Panc1 (cell line): ENCODE results near the gene LSM14A. TPM values are rescaled to one million over a fixed set of nuclear protein-coding genes. Genes with fewer than 3 reads are reported as not detected.

ENCODE experiments used
- ATAC-seq: fragments of 200-7000 bp; cut with Tn5 transposase; 2 replicates; pipeline ENCODE4 v1.9.1; 2020; ENCODE audit warnings: mild to moderate bottlenecking, moderate library complexity
- BruUV-seq: library from RNA; stranded (reverse); fragments of 400-500 nt; replicated peaks from 2 replicates; lab custom pipeline; 2021; lab: Mats Ljungman, UMichigan
- CTCF ChIA-PET: fragments of 300-600 bp; sonication (Branson Sonifier 250); formaldehyde crosslinking; loops from one replicate; lab custom pipeline; 2022; ENCODE audit warnings: antibody characterized with exemption; lab: Charles Lee
- POLR2A ChIA-PET: fragments of 300-600 bp; sonication (Branson Sonifier 250); formaldehyde crosslinking; loops from one replicate; lab custom pipeline; 2022; ENCODE audit warnings: antibody characterized with exemption; lab: Charles Lee
- DNase-seq: peaks from one replicate; pipeline ENCODE4 v3.0.0-alpha.2; 2010; ENCODE audit warnings: low read depth, low spot score
- H3K27ac ChIP-seq: 2 replicates; pipeline ENCODE4 v1.5.1; 2011; ENCODE audit warnings: mild to moderate bottlenecking, low read length, inconsistent platforms
- H3K27me3 ChIP-seq: fragments of 200-500 bp; sonication (Bioruptor generic); 2 replicates; pipeline ENCODE4 v1.6.0; 2014; ENCODE audit warnings: low read length, inconsistent platforms; ENCODE audit not compliant: control insufficient read depth, insufficient read depth
- H3K36me3 ChIP-seq: fragments of 200-500 bp; sonication (Bioruptor generic); 2 replicates; pipeline ENCODE4 v1.5.1; 2014; ENCODE audit warnings: inconsistent platforms, mild to moderate bottlenecking, low read length, moderate library complexity; ENCODE audit not compliant: control insufficient read depth, insufficient read depth
- H3K4me1 ChIP-seq: 2 replicates; pipeline ENCODE4 v1.5.1; 2011; ENCODE audit warnings: inconsistent platforms, mild to moderate bottlenecking, low read length, moderate library complexity; ENCODE audit not compliant: control insufficient read depth, insufficient read depth
- H3K4me3 ChIP-seq, 2 experiments: 2 replicates each; pipeline ENCODE4 v1.5.1; 2011 to 2012; ENCODE audit warnings: low read depth in 2 of 2, low read length in 2 of 2, mild to moderate bottlenecking in 2 of 2, inconsistent platforms in 1 of 2, moderate library complexity in 1 of 2
- H3K9me3 ChIP-seq: fragments of 200-500 bp; sonication (Bioruptor generic); 2 replicates; pipeline ENCODE4 v1.5.1; 2014; ENCODE audit warnings: low read depth, mild to moderate bottlenecking, inconsistent platforms, low read length, moderate library complexity; ENCODE audit not compliant: control insufficient read depth, insufficient read depth
- POLR2AphosphoS5 ChIP-seq: IDR thresholded peaks from 2 replicates; pipeline ENCODE4 v1.6.1; 2012; ENCODE audit warnings: mild to moderate bottlenecking, low read depth, low read length, moderate library complexity
- SIN3A ChIP-seq: IDR thresholded peaks from 2 replicates; pipeline ENCODE4 v1.6.1; 2012; ENCODE audit warnings: low read depth, mild to moderate bottlenecking, low read length, moderate library complexity, borderline replicate concordance; ENCODE audit not compliant: insufficient read depth
- TCF7L2 ChIP-seq: IDR thresholded peaks from 2 replicates; pipeline ENCODE4 v1.6.1; 2011; ENCODE audit warnings: mild to moderate bottlenecking, low read depth, low read length, inconsistent platforms
- in situ Hi-C: cut with HindIII; loops from 2 replicates; pipeline ENCODE4 v1.10.0; 2016; ENCODE audit warnings: low sequenced_read_pairs, low pct_unique_long_range_greater_than_20kb
- intact Hi-C: fragments of 100-400 bp; cut with micrococcal nuclease; formaldehyde crosslinking; loops from one replicate; pipeline ENCODE4 v1.10.0; 2022; ENCODE audit not compliant: unreplicated experiment
- total RNA-seq: library from RNA; stranded (reverse); gene quantifications from one replicate; pipeline ENCODE4 v1.2.1, GENCODE V29; 2021; ENCODE audit not compliant: unreplicated experiment
- TF ChIP-seq, protein P1 (sequence below), 2 experiments: IDR thresholded peaks; 2 replicates each; pipeline ENCODE4 v1.6.1; 2011 to 2012; ENCODE audit warnings: low read depth in 2 of 2, control low read depth in 1 of 2, low read length in 1 of 2, mild to moderate bottlenecking in 1 of 2, moderate library complexity in 1 of 2; ENCODE audit not compliant: insufficient read depth in 1 of 2
- TF ChIP-seq, protein P2 (sequence below): fragments of 450-650 bp; IDR thresholded peaks from 2 replicates; pipeline ENCODE4 v1.5.1; 2017; ENCODE audit warnings: mild to moderate bottlenecking

Gene LSM14A
- total RNA-seq, 1 experiment from 2014 or later, result 152 TPM

DNA sequence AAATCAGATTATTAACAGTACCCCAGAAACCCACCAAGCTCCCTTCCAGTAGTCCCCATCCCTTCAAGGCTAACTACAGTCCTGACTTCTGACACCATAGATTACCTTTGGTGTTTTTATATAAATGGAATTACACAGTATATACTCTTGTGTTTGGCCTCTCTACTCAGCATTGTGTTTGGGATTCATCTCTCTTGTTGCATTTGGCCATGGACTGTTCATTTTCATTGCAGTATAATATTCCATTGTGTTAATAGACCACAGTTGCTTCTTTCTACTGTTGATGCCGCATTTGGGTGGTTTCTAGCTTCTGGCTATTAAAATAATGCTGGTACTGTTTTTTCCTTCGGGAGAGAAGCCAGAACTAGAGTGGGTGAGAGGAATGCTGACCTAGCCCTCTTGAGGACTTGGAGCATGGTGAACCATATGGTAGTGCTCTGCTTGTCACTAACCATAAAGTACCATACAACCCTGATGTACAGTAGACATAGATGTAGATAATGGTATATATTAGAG lies 63.2 kb downstream of the LSM14A start:
- CTCF ChIA-PET, result no interaction called here
- ATAC-seq (no peak), DNase-seq (no peak)
- no peak overlapping the region for H3K27ac ChIP-seq
- no peaks in the 10 kb centered on the region for H3K27me3 ChIP-seq
- no peaks in the 10 kb centered on the region for H3K36me3 ChIP-seq
- peaks cover 15% of the 10 kb centered on the region for H3K4me1 ChIP-seq
- no TSS peak for BruUV-seq
- POLR2A ChIA-PET, result no interaction called here
- TF ChIP-seq, protein P1, sequence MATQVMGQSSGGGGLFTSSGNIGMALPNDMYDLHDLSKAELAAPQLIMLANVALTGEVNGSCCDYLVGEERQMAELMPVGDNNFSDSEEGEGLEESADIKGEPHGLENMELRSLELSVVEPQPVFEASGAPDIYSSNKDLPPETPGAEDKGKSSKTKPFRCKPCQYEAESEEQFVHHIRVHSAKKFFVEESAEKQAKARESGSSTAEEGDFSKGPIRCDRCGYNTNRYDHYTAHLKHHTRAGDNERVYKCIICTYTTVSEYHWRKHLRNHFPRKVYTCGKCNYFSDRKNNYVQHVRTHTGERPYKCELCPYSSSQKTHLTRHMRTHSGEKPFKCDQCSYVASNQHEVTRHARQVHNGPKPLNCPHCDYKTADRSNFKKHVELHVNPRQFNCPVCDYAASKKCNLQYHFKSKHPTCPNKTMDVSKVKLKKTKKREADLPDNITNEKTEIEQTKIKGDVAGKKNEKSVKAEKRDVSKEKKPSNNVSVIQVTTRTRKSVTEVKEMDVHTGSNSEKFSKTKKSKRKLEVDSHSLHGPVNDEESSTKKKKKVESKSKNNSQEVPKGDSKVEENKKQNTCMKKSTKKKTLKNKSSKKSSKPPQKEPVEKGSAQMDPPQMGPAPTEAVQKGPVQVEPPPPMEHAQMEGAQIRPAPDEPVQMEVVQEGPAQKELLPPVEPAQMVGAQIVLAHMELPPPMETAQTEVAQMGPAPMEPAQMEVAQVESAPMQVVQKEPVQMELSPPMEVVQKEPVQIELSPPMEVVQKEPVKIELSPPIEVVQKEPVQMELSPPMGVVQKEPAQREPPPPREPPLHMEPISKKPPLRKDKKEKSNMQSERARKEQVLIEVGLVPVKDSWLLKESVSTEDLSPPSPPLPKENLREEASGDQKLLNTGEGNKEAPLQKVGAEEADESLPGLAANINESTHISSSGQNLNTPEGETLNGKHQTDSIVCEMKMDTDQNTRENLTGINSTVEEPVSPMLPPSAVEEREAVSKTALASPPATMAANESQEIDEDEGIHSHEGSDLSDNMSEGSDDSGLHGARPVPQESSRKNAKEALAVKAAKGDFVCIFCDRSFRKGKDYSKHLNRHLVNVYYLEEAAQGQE (IDR thresholded peaks at IDR 0.05; ENCODE audit: insufficient read depth in 1 of 2, low read depth in 2 of 2, low read length in 1 of 2), result no peak
- TF ChIP-seq, protein P2, sequence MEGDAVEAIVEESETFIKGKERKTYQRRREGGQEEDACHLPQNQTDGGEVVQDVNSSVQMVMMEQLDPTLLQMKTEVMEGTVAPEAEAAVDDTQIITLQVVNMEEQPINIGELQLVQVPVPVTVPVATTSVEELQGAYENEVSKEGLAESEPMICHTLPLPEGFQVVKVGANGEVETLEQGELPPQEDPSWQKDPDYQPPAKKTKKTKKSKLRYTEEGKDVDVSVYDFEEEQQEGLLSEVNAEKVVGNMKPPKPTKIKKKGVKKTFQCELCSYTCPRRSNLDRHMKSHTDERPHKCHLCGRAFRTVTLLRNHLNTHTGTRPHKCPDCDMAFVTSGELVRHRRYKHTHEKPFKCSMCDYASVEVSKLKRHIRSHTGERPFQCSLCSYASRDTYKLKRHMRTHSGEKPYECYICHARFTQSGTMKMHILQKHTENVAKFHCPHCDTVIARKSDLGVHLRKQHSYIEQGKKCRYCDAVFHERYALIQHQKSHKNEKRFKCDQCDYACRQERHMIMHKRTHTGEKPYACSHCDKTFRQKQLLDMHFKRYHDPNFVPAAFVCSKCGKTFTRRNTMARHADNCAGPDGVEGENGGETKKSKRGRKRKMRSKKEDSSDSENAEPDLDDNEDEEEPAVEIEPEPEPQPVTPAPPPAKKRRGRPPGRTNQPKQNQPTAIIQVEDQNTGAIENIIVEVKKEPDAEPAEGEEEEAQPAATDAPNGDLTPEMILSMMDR, result no peak
- TF ChIP-seq TCF7L2 (no peak), POLR2AphosphoS5 (no peak), SIN3A (no peak)
- intact Hi-C loops (no loop called here), in situ Hi-C loops (no loop called here)
- no peak overlapping the region for H3K4me3 ChIP-seq
- H3K9me3 ChIP-seq, result no peaks in the 10 kb centered on the region

DNA sequence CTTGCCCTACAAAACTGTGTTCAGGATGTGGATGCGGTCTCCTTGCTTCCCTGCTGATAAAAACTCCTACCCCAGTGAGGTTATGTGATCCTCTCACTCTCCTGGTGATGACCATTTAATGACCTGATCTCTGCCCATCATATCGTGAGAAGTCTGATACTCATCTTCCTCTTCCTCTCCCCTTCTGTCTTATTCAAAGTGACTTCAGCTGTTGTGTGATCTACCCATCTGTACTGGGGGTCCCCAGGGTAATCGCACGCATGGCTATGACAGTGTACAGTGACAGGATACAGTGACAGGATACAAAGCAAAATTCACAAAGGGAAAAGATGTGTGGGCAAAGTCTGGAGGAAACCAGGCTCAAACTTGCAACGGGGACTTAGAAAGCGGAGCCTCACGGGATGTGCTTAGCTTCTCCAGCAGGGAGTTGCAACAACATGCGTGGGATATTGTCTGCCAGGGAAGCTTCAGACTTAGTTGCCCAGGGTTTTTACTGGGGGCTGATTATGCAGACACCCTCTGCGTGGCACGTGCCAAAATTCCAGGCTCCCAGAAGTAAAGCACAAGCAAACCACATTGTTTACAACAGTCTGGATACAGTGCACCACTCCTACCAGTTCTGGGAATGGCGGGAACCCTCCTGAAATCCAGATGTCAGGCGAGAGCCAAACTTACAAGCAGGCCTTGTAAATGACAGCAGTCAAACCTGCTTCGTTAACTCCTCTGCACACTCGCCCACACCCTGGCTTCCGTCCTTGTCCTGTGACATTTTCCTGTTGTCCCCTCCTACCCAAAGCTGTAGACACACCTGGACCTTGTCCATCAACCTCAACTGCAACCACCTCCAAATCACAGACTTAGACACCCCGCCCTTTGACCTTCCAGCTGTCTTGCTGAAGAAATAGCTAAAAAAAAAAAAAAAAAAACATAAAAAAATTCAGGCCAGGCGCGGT lies 64.0 kb downstream of the LSM14A start:
- TF ChIP-seq POLR2AphosphoS5 (no peak; the same call in 1 of the 2 replicates), SIN3A (no peak)
- TF ChIP-seq, protein P2, result no peak
- TF ChIP-seq, protein P1 (IDR thresholded peaks at IDR 0.05; ENCODE audit: insufficient read depth in 1 of 2, low read depth in 2 of 2, low read length in 1 of 2), result no peak
- Histone ChIP-seq H3K27ac (no peak overlapping the region), H3K4me3 (no peak overlapping the region), H3K36me3 (no peaks in the 10 kb centered on the region), H3K27me3 (no peaks in the 10 kb centered on the region), H3K9me3 (no peaks in the 10 kb centered on the region), H3K4me1 (peaks cover 15% of the 10 kb centered on the region)
- ChIA-PET POLR2A (interaction anchor here (0.6 kb wide), 2 partner anchors 27 to 42 kb away, joined by 3 to 4 read pairs; no protein-coding TSS in a partner anchor), CTCF (interaction anchor here (0.5 to 0.7 kb wide), 4 partner anchors 9 to 741 kb away, joined by 3 to 13 read pairs (median 6); no protein-coding TSS in a partner anchor)
- no peak for DNase-seq
- intact Hi-C loops (no loop called here), in situ Hi-C loops (no loop called here)
- no peak for ATAC-seq
- no TSS peak for BruUV-seq
